ENCODE results near the gene P4HTM. TPM values are rescaled to one million over a fixed set of nuclear protein-coding genes. Genes with fewer than 3 reads are reported as not detected.

The P4HTM gene
- polyA plus RNA-seq, 2 donors: 10.7 to 14.5 TPM

DNA sequence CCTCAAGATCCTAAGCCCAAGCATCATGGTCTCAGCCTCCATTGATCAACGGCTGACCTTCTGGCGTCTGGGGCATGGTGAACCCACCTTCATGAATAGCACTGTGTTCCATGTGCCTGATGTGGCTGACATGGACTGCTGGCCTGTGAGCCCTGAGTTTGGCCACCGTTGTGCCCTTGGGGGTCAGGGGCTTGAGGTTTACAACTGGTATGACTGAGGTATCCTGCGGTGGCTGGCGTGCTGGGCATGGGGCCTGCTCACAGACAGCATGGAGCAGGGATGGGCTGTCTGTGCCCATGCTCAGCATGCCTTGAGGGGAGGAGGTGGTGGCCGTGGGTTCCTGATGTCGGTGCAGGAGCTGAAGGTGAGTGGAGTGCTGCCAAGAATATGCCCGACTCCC lies 25.0 kb downstream of the P4HTM start:
- no peak overlapping the region for H3K27ac ChIP-seq (ENCODE audit: low read depth in 2 of 2, low read length in 1 of 2)
- no peaks in the 10 kb centered on the region for H3K27me3 ChIP-seq (ENCODE audit: control insufficient read depth in 1 of 2, insufficient read depth in 2 of 2, low read length in 2 of 2)
- H3K36me3 ChIP-seq (ENCODE audit: control insufficient read depth in 2 of 2, insufficient read depth in 2 of 2, low read length in 1 of 2): peaks cover 16 to 32% of the 10 kb centered on the region in 2 donors
- 77 to 87% methylated on average over 8 of the region's 8 CpGs for WGBS, 2 donors
- no peak overlapping the region for H3K4me3 ChIP-seq (ENCODE audit: low read depth in 1 of 2, low read length in 2 of 2)
- H3K9me3 ChIP-seq (ENCODE audit: control insufficient read depth in 2 of 2, insufficient read depth in 1 of 2, low read depth in 1 of 2, low read length in 1 of 2): no peaks in the 10 kb centered on the region
- H3K4me1 ChIP-seq (ENCODE audit: control insufficient read depth in 2 of 2, insufficient read depth in 2 of 2, low read length in 1 of 2): peaks cover 5 to 25% of the 10 kb centered on the region in 2 donors

DNA sequence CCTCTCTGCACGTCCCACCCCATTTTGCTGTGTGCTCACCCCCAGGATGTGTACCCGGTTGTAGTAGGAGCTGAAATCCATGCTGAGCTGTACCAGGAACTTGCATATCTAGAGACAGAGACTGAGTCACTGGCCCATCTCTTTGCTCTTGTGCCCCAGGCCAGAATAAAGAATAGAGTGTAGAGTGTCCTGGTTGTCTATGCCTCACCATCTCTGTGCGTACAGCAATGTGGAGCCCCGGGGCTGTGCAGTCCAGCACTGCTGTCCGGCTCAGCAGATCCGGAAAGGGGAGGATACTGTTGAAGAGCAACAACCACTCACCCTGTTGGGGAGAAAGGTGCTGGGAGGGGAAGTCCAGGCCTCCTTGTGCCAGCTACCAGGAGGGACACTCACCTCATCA lies 25.7 kb downstream of the P4HTM start:
- Histone ChIP-seq H3K9me3 (ENCODE audit: control insufficient read depth in 2 of 2, insufficient read depth in 1 of 2, low read depth in 1 of 2, low read length in 1 of 2) (no peaks in the 10 kb centered on the region), H3K36me3 (ENCODE audit: control insufficient read depth in 2 of 2, insufficient read depth in 2 of 2, low read length in 1 of 2) (peaks cover 16 to 32% of the 10 kb centered on the region in 2 donors)

GRCh38 chr3:49016414-49017228 lies 26.6 kb downstream of the P4HTM start:
- Histone ChIP-seq H3K9me3 (ENCODE audit: control insufficient read depth in 2 of 2, insufficient read depth in 1 of 2, low read depth in 1 of 2, low read length in 1 of 2) (no peaks in the 10 kb centered on the region), H3K36me3 (ENCODE audit: control insufficient read depth in 2 of 2, insufficient read depth in 2 of 2, low read length in 1 of 2) (peaks cover 15 to 32% of the 10 kb centered on the region in 2 donors), H3K27me3 (ENCODE audit: control insufficient read depth in 1 of 2, insufficient read depth in 2 of 2, low read length in 2 of 2) (no peaks in the 10 kb centered on the region), H3K4me3 (ENCODE audit: low read depth in 1 of 2, low read length in 2 of 2) (no peak overlapping the region), H3K4me1 (ENCODE audit: control insufficient read depth in 2 of 2, insufficient read depth in 2 of 2, low read length in 1 of 2) (peaks cover 5 to 27% of the 10 kb centered on the region in 2 donors), H3K27ac (ENCODE audit: low read depth in 2 of 2, low read length in 1 of 2) (no peak overlapping the region)
- 85% methylated on average over 6 of the region's 6 CpGs for WGBS, 2 donors

More for the DNA sequence above, 25.7 kb downstream of the P4HTM start:
- WGBS, 2 donors: 72 to 76% methylated on average over 6 of the region's 6 CpGs
- H3K4me1 ChIP-seq (ENCODE audit: control insufficient read depth in 2 of 2, insufficient read depth in 2 of 2, low read length in 1 of 2): peaks cover 5 to 30% of the 10 kb centered on the region in 2 donors
- H3K27me3 ChIP-seq (ENCODE audit: control insufficient read depth in 1 of 2, insufficient read depth in 2 of 2, low read length in 2 of 2): no peaks in the 10 kb centered on the region
- H3K27ac ChIP-seq (ENCODE audit: low read depth in 2 of 2, low read length in 1 of 2): no peak overlapping the region
- H3K4me3 ChIP-seq (ENCODE audit: low read depth in 1 of 2, low read length in 2 of 2): no peak overlapping the region

DNA sequence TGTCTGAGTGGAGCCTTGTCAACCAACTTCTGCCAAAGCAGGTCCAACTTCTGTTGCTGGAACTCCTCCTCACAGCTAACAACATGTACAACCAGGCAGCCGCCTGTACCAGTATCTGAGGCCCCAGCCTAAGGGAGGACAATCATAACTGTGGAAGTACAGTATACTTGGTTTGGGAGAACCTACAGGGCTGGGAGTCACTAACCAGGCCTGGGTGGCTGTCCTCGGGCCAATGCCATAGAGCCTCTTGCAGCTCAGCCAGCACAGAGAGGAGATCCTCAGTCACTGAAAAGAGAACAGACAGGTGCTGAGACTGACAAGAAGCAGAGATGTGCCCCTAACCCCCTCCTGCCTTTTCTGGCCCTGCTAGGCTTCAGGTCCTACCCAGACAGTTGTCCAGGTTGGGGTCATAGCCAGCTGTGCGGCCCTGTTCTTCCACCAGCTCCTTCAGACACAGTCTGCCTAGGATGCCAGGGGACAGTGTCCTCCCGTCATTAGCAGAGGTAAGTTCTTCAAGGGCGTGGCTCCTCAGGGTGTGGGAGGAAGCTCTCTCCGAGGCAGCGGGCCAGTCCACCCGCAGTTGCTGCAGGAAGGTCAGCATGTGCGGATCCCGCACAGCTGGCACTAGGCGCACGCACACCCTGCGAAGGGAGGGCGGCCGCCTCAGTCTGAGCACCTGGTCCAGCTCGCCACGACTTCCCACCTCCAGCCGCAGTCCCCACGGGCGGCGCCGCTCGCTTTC lies 27.4 kb downstream of the P4HTM start:
- Histone ChIP-seq H3K4me1 (ENCODE audit: control insufficient read depth in 2 of 2, insufficient read depth in 2 of 2, low read length in 1 of 2) (peaks cover 5 to 24% of the 10 kb centered on the region in 2 donors), H3K36me3 (ENCODE audit: control insufficient read depth in 2 of 2, insufficient read depth in 2 of 2, low read length in 1 of 2) (peaks cover 8 to 32% of the 10 kb centered on the region in 2 donors)
- 6 to 7% methylated on average over 23 of the region's 23 CpGs for WGBS, 2 donors

GRCh38 chr3:49017971-49018706 lies 28.1 kb downstream of the P4HTM start, which contains the start of gene DALRD3:
DALRD3 (minus strand) TSS chr3:49018580; CDS start chr3:49018564, 16 bp downstream.
- Histone ChIP-seq H3K4me3 (ENCODE audit: low read depth in 1 of 2, low read length in 2 of 2) (peak within 1 kb of the TSS; percentile 76 to 88), H3K9me3 (ENCODE audit: control insufficient read depth in 2 of 2, insufficient read depth in 1 of 2, low read depth in 1 of 2, low read length in 1 of 2) (no peaks in the 10 kb centered on the region), H3K4me1 (ENCODE audit: control insufficient read depth in 2 of 2, insufficient read depth in 2 of 2, low read length in 1 of 2) (peaks cover 8 to 23% of the 10 kb centered on the region in 2 donors), H3K36me3 (ENCODE audit: control insufficient read depth in 2 of 2, insufficient read depth in 2 of 2, low read length in 1 of 2) (peaks cover 8 to 25% of the 10 kb centered on the region in 2 donors), H3K27ac (ENCODE audit: low read depth in 2 of 2, low read length in 1 of 2) (peak within 1 kb of the TSS; percentile 84 to 90), H3K27me3 (ENCODE audit: control insufficient read depth in 1 of 2, insufficient read depth in 2 of 2, low read length in 2 of 2) (no peaks in the 10 kb centered on the region)
- 0% methylated on average over 69 to 85 of the region's 85 CpGs for WGBS, 2 donors

More for the DNA sequence above, 27.4 kb downstream of the P4HTM start:
- H3K27ac ChIP-seq (ENCODE audit: low read depth in 2 of 2, low read length in 1 of 2): peak overlapping the region; percentile 84 to 90
- H3K4me3 ChIP-seq (ENCODE audit: low read depth in 1 of 2, low read length in 2 of 2): peak overlapping the region; percentile 76 to 88
- no peaks in the 10 kb centered on the region for H3K27me3 ChIP-seq (ENCODE audit: control insufficient read depth in 1 of 2, insufficient read depth in 2 of 2, low read length in 2 of 2)
- no peaks in the 10 kb centered on the region for H3K9me3 ChIP-seq (ENCODE audit: control insufficient read depth in 2 of 2, insufficient read depth in 1 of 2, low read depth in 1 of 2, low read length in 1 of 2)

DNA sequence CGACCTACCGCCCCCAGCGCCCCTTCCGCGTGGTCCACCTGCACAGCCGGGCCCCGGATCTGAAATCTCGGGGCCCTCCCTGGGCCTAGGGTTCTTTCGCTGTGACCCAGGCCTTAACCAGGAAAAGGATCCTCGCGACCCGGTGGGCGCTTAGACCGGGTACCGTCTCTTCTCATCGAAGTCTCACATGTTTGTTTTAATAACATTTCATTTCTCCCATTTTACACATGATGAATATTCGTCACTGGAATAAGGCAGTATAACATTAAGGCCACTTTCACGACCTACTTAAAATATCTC lies 28.6 kb downstream of the P4HTM start:
- Histone ChIP-seq H3K27me3 (ENCODE audit: control insufficient read depth in 1 of 2, insufficient read depth in 2 of 2, low read length in 2 of 2) (no peaks in the 10 kb centered on the region), H3K27ac (ENCODE audit: low read depth in 2 of 2, low read length in 1 of 2) (peak overlapping the region; percentile 84 to 90), H3K9me3 (ENCODE audit: control insufficient read depth in 2 of 2, insufficient read depth in 1 of 2, low read depth in 1 of 2, low read length in 1 of 2) (no peaks in the 10 kb centered on the region), H3K4me3 (ENCODE audit: low read depth in 1 of 2, low read length in 2 of 2) (peak overlapping the region; percentile 76 to 88), H3K36me3 (ENCODE audit: control insufficient read depth in 2 of 2, insufficient read depth in 2 of 2, low read length in 1 of 2) (peaks cover 8 to 22% of the 10 kb centered on the region in 2 donors), H3K4me1 (ENCODE audit: control insufficient read depth in 2 of 2, insufficient read depth in 2 of 2, low read length in 1 of 2) (peaks cover 8 to 22% of the 10 kb centered on the region in 2 donors)
- WGBS, 2 donors: 2% methylated on average over 18 of the region's 18 CpGs

- Histone ChIP-seq H3K36me3 (ENCODE audit: control insufficient read depth in 2 of 2, insufficient read depth in 2 of 2, low read length in 1 of 2) (peaks cover 8 to 24% of the 10 kb centered on the region in 2 donors), H3K4me1 (ENCODE audit: control insufficient read depth in 2 of 2, insufficient read depth in 2 of 2, low read length in 1 of 2) (peaks cover 8 to 20% of the 10 kb centered on the region in 2 donors), H3K27me3 (ENCODE audit: control insufficient read depth in 1 of 2, insufficient read depth in 2 of 2, low read length in 2 of 2) (no peaks in the 10 kb centered on the region), H3K27ac (ENCODE audit: low read depth in 2 of 2, low read length in 1 of 2) (peak overlapping the region; percentile 100), H3K4me3 (ENCODE audit: low read depth in 1 of 2, low read length in 2 of 2) (peak overlapping the region; percentile 68 to 94), H3K9me3 (ENCODE audit: control insufficient read depth in 2 of 2, insufficient read depth in 1 of 2, low read depth in 1 of 2, low read length in 1 of 2) (no peaks in the 10 kb centered on the region)
- 32 to 44% methylated on average over 12 of the region's 12 CpGs for WGBS, 2 donors
These were observed 29.9 kb downstream of the P4HTM start for GRCh38 chr3:49019941-49020329.

DNA sequence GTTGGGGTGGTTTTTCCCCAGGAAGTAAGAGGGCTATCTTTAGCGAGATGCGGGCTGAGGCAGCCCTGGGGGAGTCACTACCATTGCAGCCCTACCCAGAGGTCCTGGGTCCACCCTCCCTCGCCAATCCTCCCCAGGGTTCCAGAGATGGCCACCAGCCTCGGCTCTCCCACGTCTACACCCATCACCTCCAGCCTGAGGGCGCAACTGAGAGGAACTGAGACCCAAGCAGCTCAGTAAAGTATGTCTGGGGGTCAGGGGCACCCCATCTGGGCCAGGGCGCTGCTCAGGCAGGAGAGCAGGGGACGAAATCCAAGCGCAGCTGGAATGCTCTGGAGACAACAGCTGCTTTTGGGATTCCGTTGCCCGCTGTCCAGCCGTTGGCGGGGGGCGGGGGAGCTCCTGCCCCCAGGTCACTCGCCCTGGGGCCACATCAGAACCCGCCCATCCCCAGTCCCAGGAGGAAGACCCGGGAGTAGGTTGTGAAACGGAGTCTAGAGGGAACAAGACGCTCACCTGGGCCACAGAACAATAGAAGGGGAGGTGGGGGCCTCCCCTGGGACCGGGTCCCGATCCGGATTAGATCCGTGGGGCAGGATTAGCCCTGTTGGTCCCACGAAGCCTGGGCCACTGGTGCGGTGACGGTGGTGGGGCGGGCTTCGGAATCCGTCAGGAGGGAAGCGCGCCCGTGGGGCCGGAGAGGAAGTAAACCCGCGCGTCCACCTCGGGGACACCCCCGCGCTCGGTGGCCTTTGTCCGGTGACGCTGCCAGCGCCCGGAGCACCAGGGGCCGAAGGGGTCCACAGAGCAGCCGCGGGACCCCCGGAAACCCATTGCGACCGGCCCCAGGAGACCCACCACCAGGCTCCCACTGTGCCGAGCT lies 30.5 kb downstream of the P4HTM start:
- Histone ChIP-seq H3K9me3 (ENCODE audit: control insufficient read depth in 2 of 2, insufficient read depth in 1 of 2, low read depth in 1 of 2, low read length in 1 of 2) (no peaks in the 10 kb centered on the region), H3K4me1 (ENCODE audit: control insufficient read depth in 2 of 2, insufficient read depth in 2 of 2, low read length in 1 of 2) (peaks cover 8 to 25% of the 10 kb centered on the region in 2 donors)

More for the DNA sequence above, 30.5 kb downstream of the P4HTM start:
- Histone ChIP-seq H3K36me3 (ENCODE audit: control insufficient read depth in 2 of 2, insufficient read depth in 2 of 2, low read length in 1 of 2) (peaks cover 2 to 27% of the 10 kb centered on the region in 2 donors), H3K27me3 (ENCODE audit: control insufficient read depth in 1 of 2, insufficient read depth in 2 of 2, low read length in 2 of 2) (no peaks in the 10 kb centered on the region), H3K27ac (ENCODE audit: low read depth in 2 of 2, low read length in 1 of 2) (peak overlapping the region; percentile 100), H3K4me3 (ENCODE audit: low read depth in 1 of 2, low read length in 2 of 2) (peak overlapping the region; percentile 68 to 94)
- 1 to 2% methylated on average over 47 to 51 of the region's 51 CpGs for WGBS, 2 donors
